Activated CD8-positive, alpha-beta memory T cell treated with anti-CD3 and anti-CD28 coated beads for 1 hour (primary cell): ENCODE data around the gene CUBN.
"Not testable (repeated sequence)": the region's sequence is repeated elsewhere in the genome, so short reads cannot be mapped to it uniquely, and the experiment has no call there.

Experiments used
- DNase-seq, 2 donors: peaks; one replicate each; pipeline ENCODE4 v3.0.0-alpha.2; 2020; ENCODE audit warnings: low read depth in 1 of 2; ENCODE audit errors: extremely low read depth in 1 of 2

The CUBN gene

DNA sequence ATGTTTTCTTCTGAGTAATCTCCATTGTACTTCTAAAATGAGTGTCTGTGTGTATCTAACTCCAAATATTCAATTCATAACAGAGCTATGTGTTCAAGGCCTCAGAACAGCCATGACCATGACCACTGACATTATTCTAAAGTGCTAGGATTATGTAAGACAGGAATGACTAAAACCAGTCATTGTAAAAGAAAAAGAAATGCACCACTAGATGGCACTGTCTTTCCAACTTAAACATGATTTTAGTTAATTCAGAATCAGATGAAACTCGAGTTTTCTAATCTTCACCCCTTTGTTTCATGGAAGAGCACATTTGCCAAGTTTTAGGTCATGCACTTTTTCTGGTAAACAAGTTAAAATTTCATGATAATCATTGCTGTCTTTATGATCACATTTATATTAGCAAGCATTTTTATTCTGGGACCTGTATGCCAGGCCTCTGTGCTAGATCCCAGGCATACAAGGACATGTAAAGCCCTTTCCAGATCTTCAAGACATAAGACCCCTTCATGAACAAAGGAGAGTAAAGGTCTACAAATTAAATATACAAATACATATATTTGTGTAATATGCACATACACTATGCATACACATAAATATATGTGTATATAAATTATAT lies 286.2 kb downstream of the CUBN start:
- no peak for DNase-seq

DNA sequence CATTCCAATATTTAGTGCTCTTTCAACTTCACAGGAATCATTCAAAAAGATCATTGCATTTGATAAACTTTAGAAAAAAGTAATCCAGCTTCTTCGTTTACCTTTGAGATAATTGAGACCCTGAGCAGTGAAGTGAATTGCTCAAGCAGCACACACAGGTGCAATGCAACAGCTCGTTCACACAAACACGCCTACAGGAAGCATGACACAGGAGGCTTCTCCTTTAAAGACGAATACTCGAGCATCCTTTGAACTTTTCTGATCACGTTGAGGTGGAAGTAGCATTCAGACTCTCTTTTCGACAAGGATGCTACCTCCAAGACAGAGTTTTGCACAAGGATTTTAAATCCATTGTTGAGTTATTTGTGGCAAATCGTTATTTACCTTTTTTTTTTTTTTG lies 294.4 kb downstream of the CUBN start:
- no peak for DNase-seq

DNA sequence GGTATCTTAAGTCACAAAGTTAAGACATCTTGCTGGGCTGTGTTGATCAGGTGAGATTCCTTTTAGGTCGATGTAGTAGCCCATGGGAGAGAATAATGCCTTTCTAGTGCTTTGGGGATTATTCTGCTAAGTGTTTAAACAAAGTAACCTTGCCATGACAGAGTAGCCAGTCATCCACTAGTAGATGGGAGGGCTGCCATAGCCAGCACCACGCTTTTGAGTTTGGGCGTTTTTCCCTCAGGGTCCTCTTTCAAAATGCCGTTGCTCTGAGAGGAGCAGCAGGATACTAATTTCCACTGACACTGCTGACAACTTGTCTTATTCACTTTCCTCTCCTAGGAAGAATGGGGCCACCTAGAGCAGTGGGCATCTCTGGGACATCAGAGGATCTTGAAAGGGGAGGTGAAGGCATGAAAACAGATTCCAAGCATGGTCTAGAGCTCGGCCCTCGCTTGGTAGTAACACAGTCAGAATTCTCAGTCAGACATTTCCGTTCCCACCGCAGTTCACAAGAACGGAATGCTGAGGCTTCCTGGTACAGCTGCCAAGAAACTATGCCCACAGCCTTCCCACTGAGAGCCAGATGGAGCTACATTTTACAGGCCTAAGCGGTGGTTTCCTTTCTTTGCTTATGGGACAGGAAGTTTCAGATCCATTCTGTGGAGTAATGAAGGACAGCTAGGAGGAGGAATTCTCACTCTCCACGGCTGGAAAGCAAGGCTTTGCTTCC lies 297.1 kb downstream of the CUBN start:
- DNase-seq = no peak

DNA sequence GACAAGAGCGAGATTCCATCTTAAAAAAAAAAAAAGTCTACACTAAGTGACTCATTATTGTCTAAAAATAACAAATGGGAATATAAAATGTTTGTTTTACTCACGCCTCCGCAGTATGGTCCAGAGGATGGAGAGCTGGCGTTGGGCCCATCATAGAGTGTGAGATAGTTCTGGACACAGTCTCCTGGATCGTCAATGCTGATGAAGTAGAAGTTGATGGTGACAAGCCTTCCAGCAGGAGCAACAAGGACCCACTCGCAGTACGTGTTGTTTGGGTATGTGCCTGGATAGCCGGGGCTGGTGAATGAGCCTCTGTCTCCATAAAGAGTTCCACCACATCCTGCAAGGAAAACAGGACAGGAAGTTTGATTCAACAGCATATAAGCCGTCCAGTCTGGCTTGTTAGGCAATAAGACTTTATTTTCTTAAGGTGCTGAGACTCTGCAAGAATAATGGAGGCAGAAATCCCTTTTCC lies 300.9 kb downstream of the CUBN start:
- no peak for DNase-seq

DNA sequence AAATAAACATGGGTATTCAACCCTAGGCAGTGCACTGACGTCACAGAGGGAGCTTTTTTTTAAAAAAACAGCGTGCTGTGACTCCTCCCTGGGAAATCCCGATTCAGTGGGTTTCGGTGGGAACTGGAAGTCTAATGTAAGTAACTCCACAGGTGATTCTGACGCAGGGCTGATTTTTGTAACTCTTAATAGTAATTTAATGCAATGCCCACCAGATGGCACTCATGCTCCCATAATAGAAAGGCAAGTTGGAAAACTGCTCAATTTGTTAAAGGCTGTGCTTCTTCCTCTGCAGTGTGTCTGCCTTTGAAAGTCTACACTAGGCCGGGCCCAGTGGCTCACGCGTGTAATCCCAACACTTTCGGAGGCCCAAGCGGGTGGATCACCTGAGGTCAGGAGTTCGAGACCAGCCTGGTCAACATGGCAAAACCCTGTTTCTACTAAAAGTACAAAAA lies 301.5 kb downstream of the CUBN start:
- DNase-seq = peak; percentile 16 to 32

DNA sequence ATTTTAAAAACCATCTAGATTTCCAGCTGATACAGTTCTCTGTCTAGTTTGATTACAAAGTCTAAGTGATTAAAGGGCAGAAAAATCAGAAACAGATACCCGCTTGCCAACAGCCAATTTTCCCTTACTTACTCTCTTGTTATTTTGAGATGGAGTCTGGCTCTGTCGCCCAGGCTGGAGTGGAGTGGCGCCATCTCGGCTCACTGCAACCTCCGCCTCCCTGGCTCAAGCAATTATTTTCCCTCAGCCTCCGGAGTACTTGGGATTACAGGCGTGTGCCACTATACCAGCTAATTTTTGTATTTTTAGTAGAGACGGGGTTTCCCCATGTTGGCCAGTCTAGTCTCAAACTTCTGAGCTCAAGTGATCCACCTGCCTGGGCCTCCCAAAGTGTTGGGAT lies 302.1 kb downstream of the CUBN start:
- DNase-seq = not testable (repeated sequence)

DNA sequence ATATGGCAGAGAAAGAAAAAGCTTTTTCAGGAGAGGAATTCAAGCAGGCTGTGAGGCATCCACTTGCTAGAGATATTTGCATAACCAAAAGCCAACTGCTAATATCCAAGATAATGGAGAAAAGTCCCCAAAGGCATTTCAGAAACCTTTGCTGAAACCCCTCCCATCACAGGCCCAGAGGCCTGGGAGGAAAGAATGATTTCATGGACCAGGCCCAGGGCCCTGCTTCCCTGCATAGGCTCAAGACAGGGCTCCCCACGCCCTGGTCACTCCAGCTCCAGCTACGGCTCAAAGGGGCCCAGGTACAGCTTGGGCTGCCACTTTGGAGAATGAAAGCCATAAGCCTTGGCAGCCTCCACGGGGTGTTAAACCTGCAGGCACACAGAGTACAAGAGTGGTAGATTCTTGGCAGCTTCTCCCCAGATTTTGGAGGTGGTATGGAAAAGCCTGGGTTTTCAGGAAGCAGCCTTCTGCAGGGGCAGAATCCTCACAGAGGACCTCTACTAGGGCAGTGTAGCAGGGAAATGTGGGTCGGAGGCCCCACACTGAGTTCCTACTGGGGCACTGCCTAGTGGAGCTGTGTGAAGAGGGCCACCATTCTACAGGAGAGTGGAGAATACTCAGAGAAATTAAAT lies 306.8 kb downstream of the CUBN start:
- DNase-seq = no peak

DNA sequence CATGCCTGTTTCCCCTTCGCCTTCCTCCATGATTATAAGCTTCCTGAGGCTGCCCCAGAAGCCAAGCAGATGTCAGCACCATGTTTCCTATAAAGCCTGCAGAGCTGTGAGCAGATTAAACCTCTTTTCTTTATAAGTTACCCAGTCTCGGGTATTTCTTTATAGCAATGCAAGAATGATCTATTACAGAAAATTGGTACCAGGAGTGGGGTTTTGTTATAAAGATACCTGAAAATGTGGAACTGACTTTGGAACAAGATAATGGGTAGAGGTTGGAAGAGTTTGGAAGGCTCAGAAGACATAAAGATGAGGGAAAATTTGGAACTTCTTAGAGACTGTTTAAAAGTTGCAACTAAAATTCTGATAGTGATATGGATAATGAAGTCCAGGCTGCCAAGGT lies 307.6 kb downstream of the CUBN start:
- DNase-seq = no peak

DNA sequence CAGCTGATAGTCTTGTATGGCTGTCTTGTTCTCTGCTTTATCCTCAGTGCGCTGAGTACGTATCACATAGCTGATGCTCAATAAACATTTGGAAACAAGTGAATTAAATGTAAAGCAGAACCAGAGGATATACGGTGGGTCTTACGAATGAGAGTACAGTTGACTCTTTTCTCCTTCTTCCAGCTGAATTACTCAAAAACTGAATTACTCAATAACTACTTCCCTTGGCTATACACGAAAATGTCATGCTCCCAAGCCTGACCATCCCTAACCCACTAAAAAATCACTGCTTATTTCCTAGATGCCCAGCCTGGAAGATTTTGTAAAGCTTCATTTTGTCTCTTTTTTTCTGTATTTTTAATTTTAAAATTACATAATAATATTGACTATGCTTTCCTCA lies 309.2 kb downstream of the CUBN start:
- DNase-seq = no peak

DNA sequence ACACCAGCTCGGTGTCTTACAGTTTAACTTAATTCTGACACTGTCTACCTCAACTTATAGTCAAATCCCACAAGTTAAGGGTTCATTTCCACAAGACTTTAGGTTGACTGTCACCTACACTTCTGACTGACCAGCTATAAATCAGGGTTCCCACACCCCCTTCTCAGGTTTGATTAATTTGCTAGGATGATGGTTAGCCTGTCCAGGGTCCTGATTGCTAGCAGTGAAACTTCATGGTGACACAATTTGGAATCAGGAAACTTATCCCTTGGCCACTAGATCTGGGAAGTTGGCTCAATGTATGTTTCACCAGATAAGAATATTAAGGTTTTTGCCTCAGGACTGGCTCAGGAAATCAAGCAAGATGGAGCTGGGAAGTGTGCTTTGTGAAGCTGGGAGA lies 309.6 kb downstream of the CUBN start:
- DNase-seq = no peak

DNA sequence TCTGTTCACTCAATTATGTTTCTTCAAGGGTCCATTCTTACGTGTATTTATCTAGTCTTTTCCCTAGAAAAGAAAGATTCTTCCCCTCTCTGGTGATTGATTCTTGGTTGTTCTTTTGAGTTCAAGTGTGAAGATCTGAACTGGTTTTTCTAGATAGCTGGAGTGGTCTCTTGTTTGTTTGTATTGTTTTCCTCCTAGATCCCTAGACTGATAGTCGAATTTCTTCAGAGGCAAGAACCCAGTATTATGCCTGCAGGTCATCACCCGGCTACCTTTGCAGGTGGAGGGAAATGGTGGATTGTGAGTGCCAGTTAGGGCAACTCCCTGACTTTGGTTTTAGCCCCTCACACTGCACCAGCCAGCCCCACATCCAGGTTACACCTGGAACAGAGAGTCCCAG lies 310.2 kb downstream of the CUBN start:
- no peak for DNase-seq

DNA sequence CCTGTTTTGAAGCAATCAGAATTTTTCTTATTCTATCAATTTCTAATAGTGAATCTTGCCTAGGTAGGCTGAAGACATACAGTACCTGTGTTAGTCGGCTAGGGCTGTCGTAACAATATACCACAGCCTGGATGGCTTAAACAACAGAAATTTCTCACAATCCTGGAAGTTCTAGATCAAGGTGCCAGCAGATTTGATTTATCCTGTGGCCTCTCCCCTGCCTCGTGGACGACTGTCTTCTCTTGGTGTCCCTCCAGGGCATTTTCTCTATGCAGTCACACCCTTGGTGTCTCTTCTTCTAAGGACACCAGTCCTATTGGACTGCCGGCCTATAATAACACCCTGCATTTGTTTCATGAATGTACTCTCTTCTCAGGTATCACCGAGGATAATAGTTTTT lies 310.6 kb downstream of the CUBN start:
- no peak for DNase-seq

DNA sequence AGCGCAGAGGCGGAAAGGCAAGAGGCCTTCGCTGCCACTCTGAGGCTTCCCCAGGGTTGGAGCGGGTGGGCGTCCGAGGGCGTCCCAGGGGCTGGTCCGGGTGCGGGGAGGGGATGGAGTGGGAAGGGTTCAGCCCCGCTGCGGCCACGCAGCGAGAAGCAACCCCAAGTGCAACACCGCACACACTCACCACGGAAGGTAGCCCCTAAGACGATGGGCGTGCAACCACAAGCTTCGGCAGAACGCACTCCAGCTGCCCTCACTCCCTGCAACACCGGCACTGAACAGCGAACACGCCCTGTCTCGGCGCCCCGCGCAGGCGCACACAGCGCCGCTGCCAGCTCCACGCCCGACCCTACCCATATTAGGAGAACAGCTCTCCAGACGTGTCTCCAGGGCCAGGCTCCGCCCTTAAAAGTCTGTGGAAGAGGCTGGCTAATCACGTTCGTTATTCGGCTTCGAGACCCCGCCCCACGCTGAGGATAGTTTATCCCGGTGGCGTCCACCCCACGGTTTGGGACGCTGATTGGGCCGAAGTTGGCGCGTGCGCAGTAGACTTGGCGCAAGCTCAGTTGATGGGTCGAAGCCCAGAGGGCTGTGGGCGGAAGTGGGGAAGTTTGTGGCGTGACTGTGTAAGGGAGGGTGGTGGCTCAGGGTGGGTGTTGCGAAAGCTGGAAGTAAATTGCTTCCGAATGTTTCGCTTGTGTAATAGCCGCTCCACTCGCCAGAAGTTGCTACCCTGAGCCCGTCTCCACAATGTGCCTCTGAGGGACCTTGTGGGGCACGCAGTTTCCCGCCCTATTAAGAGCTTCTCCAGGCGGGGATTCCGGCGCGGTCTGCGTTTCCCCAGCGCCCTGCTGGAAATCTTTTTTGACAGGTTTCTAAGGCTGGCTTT lies 312.2 kb downstream of the CUBN start, which contains the start of gene RSU1:
TSS of gene RSU1 (minus strand) at position 300 of the 895 bp plus-strand sequence. CDS start 343 bp downstream, outside the sequence.
- peak; percentile 100 for DNase-seq

DNA sequence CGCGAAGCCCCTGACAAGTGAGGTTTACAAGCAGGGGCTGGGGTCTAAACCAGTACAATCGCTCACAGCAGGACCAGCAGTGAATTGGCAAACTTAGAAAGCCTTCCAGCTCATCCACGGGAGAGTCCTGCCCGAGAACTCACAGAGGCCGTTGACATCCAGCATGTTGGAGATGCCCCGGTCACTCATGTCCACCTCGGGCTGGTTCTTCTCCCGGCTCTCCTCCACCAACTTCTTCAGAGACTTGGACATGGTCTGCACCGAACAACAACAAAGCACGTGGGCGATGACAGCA lies 312.8 kb downstream of the CUBN start:
- DNase-seq = no peak

DNA sequence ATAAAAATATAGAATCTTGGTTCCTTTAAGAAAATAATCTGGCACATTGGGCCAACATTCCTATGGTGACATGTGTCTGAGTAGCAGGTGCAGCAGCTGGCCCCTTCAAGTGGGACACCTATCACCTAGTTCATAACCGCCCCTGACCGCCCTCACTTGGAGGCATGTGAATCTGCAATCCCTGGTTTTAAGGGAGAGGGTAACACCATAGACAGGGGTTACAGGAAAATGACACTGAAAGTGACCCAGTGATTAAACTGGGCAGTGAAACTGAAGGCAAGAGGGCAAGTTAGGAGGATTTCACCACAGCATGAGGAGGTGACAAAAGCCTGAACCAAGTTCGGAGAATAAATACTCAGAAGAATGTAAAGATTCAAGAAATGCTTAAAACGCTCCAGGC lies 313.4 kb downstream of the CUBN start:
- DNase-seq = no peak

DNA sequence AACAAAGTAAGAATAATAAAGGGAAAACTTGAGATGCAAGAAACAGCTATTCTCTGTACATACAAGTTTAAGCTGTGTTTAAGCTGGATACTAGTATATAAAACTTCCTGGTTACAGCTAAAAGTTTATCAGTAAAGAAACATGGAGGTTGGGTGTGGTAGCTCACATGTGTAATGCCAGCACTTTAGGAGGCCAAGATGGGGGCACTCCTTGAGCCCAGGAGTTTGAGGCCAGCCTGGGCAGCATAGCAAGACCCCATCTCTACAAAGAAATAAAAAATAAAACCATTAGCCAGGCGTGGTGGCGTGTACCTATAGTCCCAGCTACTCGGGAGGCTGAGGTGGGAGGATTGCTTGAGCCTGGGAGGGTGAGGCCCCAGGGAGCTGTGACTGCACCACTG lies 315.6 kb downstream of the CUBN start:
- DNase-seq = no peak

DNA sequence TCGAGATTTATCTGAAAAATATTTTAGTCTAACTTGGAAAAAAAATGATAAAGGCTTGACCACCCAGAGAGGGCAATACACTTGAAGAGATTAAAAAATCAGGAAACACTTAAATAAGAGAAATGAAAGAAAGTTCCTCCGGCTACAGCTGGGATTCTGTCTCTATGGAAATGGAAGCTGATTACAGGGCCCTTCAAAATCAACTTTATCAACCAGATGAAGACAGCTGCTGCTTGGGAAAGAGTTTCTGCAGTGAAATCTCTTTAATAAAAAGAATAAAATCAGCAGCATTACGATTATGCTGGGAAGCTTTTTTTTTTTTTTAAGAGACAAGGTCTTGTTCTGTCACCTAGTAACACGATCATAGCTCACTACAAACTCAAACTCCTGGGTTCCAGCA lies 316.9 kb downstream of the CUBN start:
- no peak for DNase-seq

DNA sequence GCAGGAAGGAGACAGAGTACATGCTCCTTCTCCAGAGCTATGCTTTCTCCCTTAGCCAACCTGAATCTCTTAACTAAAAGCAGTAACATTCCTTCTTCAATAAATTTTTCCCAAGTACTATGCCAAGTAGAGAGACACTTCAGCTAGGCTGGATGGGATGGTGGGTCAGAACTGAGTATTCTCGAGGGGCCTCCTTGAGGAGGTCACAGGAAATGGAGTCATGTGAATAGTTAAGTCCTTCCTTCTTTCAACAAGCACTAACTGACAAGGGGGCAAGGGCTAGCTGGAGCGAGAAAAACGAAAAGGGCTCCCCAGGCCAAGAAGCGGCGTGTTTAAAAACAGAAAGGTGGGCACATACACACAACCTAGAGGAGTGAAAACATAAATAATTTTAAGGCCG lies 317.8 kb downstream of the CUBN start:
- DNase-seq = no peak

DNA sequence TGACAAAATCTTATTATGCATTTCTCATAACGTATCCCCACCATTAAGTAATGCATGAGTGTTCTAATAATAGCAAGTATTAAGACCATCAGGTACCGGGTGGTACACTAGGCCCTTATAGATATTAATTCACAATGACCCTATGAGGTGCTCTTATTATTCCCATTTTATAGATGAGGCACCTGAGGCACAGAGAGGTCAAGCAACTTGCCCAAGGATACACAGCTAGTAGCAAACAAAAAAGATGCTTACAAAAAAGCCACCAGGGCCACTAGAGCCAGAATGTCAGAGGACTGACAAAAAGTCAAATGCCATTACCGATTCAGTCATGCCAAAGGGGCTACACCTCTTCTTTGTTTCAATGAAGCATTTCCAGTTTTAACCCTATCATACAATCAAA lies 318.3 kb downstream of the CUBN start:
- DNase-seq = no peak

DNA sequence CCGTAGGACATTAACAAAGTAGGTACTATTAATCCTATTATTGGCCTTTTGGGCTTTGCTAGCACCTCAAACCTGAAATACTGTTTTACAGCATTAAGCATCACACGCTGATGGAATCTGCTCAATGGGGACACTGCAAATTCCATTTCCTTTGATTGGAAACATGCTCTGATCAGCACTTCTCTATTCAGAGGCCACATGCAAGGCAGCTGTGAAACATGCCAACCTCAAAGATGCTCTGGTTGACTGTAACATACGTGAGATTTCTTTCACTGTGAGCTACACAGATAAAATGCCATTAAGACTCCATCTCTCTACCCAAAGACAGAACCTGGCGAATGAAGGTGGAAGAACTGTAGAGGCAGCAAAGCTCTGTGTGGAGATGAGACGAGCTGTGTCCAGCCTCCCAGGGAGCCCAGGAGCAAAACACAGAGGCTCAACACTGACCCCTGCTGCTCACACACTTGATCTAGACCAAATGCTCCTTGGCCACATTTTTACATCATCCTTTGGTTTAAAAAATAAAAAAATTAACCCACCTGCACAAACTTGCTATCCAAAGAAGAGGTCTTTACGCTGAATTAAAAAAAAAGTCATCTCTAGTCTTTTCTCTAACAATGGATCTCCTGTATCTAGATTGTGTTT lies 320.4 kb downstream of the CUBN start:
- peak in 1 of 2 donors; percentile 29 for DNase-seq

DNA sequence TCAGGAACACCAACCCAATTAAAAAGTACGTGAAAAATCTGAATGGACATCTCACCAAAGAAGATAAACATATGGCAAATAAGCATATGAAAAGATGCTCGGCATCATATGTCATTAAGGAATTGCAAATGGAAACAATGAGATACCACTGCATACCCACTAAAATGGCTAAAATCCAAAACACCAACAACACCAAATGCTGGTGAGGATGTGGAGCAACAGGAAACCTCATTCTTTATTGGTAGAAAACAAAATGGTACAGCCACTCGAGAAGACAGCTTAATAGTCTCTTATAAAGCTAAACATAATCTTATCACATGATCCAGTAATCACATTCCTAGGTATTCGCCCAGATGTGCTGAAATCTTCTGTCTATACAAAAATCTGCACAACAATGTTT lies 325.5 kb downstream of the CUBN start:
- no peak for DNase-seq
